ENCODE data around the gene LRR1.

DNA sequence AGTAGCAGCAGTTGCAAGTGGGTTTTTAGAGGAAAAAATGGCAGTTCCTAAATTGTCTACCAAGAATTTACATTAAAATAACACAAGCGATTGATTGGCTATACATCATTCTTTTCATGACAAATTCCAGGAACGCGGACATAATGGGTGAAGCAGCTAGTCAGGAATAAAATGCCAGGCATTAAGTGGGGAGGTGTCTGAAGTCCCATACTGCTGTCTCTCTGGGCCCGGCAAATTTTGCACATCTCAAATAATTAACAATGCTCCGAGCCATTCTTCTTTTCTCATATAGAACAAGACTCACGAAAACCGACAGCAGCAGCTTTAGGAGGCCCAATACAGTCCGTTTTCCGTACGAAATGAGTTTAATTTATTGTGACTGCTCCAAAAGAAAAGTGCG, 21.0 kb downstream of the LRR1 start:
- TF ChIP-seq POLR2A (IDR thresholded peaks at IDR 0.05) = no peak
- TF ChIP-seq, protein P1, sequence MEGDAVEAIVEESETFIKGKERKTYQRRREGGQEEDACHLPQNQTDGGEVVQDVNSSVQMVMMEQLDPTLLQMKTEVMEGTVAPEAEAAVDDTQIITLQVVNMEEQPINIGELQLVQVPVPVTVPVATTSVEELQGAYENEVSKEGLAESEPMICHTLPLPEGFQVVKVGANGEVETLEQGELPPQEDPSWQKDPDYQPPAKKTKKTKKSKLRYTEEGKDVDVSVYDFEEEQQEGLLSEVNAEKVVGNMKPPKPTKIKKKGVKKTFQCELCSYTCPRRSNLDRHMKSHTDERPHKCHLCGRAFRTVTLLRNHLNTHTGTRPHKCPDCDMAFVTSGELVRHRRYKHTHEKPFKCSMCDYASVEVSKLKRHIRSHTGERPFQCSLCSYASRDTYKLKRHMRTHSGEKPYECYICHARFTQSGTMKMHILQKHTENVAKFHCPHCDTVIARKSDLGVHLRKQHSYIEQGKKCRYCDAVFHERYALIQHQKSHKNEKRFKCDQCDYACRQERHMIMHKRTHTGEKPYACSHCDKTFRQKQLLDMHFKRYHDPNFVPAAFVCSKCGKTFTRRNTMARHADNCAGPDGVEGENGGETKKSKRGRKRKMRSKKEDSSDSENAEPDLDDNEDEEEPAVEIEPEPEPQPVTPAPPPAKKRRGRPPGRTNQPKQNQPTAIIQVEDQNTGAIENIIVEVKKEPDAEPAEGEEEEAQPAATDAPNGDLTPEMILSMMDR (IDR thresholded peaks at IDR 0.05) = no peak
